ENCODE measurements around the gene RPL6. TPM values are rescaled to one million over a fixed set of nuclear protein-coding genes. Genes with fewer than 3 reads are reported as not detected.

The RPL6 gene
- total and polyA plus RNA-seq, 9 of the 15 experiments (the other 6 are each of a cell fraction or from before 2014, with no cell fraction given), result 1,519 to 3,103 (median 2,396) TPM

DNA sequence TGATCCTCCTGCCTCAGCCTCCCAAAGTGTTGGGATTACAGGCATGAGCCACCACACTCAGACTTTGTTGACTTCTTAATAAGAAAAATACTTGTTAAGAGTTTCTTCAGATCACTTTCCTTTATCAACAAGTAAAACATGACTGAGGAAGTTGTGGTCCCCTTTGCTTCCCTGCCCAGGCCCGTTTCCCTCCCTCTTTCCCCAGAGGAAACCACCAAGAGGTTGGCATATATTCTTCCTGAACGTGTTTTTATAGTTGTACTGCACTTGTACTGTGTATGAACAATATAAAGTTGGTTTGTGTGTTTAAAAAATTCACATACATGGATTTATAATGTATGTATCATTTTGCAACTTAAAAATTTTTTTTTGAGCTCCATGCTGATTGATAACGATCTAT lies 37.7 kb upstream of the RPL6 start (continued):
- no peak for TF ChIP-seq ZBTB49 (CRISPR knock-in tag; IDR thresholded peaks at IDR 0.05; ENCODE audit: borderline replicate concordance)
- TF ChIP-seq, protein P1, sequence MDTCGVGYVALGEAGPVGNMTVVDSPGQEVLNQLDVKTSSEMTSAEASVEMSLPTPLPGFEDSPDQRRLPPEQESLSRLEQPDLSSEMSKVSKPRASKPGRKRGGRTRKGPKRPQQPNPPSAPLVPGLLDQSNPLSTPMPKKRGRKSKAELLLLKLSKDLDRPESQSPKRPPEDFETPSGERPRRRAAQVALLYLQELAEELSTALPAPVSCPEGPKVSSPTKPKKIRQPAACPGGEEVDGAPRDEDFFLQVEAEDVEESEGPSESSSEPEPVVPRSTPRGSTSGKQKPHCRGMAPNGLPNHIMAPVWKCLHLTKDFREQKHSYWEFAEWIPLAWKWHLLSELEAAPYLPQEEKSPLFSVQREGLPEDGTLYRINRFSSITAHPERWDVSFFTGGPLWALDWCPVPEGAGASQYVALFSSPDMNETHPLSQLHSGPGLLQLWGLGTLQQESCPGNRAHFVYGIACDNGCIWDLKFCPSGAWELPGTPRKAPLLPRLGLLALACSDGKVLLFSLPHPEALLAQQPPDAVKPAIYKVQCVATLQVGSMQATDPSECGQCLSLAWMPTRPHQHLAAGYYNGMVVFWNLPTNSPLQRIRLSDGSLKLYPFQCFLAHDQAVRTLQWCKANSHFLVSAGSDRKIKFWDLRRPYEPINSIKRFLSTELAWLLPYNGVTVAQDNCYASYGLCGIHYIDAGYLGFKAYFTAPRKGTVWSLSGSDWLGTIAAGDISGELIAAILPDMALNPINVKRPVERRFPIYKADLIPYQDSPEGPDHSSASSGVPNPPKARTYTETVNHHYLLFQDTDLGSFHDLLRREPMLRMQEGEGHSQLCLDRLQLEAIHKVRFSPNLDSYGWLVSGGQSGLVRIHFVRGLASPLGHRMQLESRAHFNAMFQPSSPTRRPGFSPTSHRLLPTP (IDR thresholded peaks at IDR 0.05; ENCODE audit: borderline replicate concordance, extremely low read depth, insufficient read length), result no peak
- TF ChIP-seq FOXA3 (CRISPR knock-in tag; conservative IDR thresholded peaks at IDR 0.05 in 1 of 2, IDR thresholded peaks at IDR 0.05 in 1 of 2), result no peak
- TF ChIP-seq CTCF (IDR thresholded peaks at IDR 0.05 in 2 of 3, conservative IDR thresholded peaks at IDR 0.05 in 1 of 3; ENCODE audit: insufficient read depth in 2 of 3, low read depth in 1 of 3, low read length in 3 of 3), result no peak
- TF ChIP-seq SAFB2 (IDR thresholded peaks at IDR 0.05; ENCODE audit: borderline replicate concordance, low read depth, low read length, severe bottlenecking), result no peak
- TF ChIP-seq ELF1 (tag; IDR thresholded peaks at IDR 0.05), result no peak
- TF ChIP-seq, protein P2, sequence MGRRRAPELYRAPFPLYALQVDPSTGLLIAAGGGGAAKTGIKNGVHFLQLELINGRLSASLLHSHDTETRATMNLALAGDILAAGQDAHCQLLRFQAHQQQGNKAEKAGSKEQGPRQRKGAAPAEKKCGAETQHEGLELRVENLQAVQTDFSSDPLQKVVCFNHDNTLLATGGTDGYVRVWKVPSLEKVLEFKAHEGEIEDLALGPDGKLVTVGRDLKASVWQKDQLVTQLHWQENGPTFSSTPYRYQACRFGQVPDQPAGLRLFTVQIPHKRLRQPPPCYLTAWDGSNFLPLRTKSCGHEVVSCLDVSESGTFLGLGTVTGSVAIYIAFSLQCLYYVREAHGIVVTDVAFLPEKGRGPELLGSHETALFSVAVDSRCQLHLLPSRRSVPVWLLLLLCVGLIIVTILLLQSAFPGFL (CRISPR knock-in tag; IDR thresholded peaks at IDR 0.05), result no peak
- TF ChIP-seq HMG20A (CRISPR knock-in tag; conservative IDR thresholded peaks at IDR 0.05), result no peak
- no peak for TF ChIP-seq DDX20 (tag; IDR thresholded peaks at IDR 0.05; ENCODE audit: low read depth)
- no peak for TF ChIP-seq JUN (IDR thresholded peaks at IDR 0.05; ENCODE audit: borderline replicate concordance, low read depth, low read length)
- no peak for TF ChIP-seq JUN (CRISPR knock-in tag; IDR thresholded peaks at IDR 0.05; ENCODE audit: borderline replicate concordance)
- TF ChIP-seq ZFP1 (CRISPR knock-in tag; IDR thresholded peaks at IDR 0.05), result no peak
- no peak for TF ChIP-seq SMARCB1 (IDR thresholded peaks at IDR 0.05; ENCODE audit: insufficient read length, low read depth)
- TF ChIP-seq TFAP4 (CRISPR knock-in tag; IDR thresholded peaks at IDR 0.05; ENCODE audit: borderline replicate concordance), result no peak

All from K562 (cell line).